GM18951 (cell line): ENCODE results near the gene ZDBF2.
"Not testable (repeated sequence)": the region's sequence is repeated elsewhere in the genome, so short reads cannot be mapped to it uniquely, and the experiment has no call there.

Source experiments
- POLR2A ChIP-seq: IDR thresholded peaks from 4 replicates; pipeline ENCODE4 v1.6.1; 2011; ENCODE audit warnings: mild to moderate bottlenecking; ENCODE audit not compliant: insufficient read length, insufficient read depth; ENCODE audit errors: extremely low read depth
- in situ Hi-C: fragments of 300-500 bp; cut with MboI; formaldehyde crosslinking; loops from one replicate; pipeline ENCODE4 v1.12.0; 2022; ENCODE audit warnings: low sequenced_read_pairs, mixed read lengths, inconsistent platforms; ENCODE audit not compliant: unreplicated experiment

Gene ZDBF2

GRCh38 chr2:206271065-206271464 is 3.4 kb upstream of the ZDBF2 start:
- no peak for TF ChIP-seq POLR2A
- in situ Hi-C loops, result no loop called here

- in situ Hi-C loops, result no loop called here
- no peak for TF ChIP-seq POLR2A
Observed at GRCh38 chr2:206273905-206274304, 558 bp upstream of the ZDBF2 start.

DNA sequence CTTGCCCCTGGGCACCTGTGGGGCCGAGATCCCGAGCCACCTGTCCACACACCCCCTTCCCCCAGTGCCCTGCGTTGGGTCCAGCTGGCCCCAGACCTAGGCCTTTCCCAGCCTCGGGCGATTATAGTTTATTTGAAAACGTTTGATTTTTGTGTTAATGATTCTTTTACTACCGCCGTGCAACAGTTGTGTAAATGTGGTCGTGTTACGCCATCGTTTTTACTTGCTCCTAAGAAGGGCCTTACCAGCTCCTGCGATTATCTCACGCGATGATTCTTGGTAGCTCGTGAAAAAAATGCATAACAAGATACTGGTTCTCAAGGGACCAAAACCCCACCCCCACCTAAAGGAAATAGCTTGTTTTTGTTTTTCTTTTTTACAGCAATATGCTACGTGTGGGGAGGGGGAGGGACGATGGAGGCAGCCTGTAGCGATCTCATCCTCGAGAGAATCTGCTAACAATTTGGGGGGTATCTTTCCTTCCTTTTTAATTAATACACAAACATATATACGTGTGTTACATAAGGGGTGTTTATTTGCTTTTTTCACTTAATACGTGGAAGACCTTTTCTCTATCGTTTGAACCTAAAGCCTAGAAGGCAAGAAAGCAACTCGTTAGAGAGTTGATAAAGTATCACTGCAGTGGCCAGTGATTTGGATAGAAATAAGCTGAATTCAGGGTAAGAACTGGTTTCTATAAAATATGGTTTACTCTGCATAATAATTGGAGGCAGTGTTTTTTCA is 1.0 kb downstream of the ZDBF2 start:
- no peak for TF ChIP-seq POLR2A

DNA sequence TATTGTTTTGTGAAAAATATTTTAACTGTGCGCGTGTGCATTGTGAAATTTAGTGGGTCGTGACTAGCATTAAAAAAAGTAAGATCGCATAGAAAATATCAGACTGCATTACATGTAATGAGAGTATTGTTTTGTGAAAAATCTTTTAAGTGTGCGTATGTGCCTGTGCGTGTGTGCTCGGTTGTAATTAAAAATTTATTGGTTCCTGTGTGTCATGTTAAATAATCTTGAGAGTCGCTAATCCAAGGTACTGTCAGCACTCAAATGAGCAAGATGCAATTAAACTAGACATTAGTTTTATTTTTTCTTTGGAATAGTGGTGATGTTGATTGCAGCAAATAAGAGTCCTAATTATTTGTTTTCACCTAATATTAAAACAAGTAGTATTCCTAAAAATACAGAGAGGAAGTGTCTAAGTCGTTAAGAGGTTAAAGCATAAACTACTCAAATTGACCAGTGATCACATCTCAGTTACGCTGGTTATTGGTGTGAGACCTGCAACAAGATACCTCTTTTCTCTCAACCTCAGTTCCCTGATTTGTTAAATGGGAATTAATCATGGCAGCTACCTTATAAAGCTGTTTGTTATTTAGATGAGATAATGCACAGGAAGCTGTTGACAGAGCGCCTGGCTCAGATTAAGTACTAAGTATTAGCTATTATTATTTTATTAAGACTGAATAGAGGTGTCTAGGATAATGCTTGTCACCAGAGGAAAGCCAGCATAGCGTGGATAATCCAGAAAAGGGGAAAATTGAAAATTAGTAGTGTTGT is 1.9 kb downstream of the ZDBF2 start:
- in situ Hi-C loops, result no loop called here
- no peak for TF ChIP-seq POLR2A

More for the DNA sequence above, 1.0 kb downstream of the ZDBF2 start:
- in situ Hi-C loops, result no loop called here

GRCh38 chr2:206277503-206277902 is 3.0 kb downstream of the ZDBF2 start:
- in situ Hi-C loops, result no loop called here
- TF ChIP-seq POLR2A, result no peak

DNA sequence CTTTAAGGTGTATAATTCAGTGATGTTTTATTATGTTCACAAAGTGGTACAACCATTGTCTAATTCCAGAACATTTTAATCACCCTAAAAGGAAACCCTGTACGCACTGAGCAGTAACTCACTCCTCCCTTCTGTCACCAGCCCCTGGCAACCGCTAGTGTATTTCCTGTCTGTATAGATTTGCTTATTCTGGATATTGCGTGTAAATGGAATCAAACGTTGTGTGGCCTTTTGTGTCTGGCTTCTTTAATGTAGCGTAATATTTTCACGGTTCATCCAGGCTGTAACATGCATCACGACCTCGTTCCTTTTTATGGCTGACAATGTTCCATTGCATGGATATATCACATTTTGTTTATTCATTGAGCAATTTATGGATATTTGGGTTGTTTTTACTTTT is 8.3 kb downstream of the ZDBF2 start:
- TF ChIP-seq POLR2A, result no peak
- in situ Hi-C loops, result no loop called here

GRCh38 chr2:206287197-206287596 is 12.7 kb downstream of the ZDBF2 start:
- in situ Hi-C loops, result no loop called here

DNA sequence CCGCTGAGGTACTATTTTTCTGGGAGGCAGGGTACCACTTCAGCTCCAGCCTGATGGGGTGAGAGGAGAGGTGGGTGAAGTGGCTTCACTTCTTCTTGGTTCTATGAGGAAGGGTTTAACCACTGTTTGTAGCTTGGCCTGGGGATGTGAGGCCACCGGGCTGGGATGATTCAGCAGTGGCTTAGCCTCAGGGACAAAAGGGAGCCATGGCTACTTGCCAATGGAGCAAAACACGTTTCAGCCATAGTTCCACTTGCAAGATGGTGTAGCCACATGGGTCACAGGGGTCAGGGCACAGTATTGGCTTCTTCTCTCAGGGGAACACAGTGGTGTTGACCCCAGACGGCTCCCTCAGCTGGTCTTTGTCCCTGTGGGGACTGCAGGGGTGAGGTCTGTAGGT is 14.9 kb downstream of the ZDBF2 start:
- in situ Hi-C loops, result no loop called here

More at GRCh38 chr2:206287197-206287596, 12.7 kb downstream of the ZDBF2 start:
- no peak for TF ChIP-seq POLR2A

GRCh38 chr2:206296128-206296527 is 21.7 kb downstream of the ZDBF2 start:
- in situ Hi-C loops, result no loop called here
- no peak for TF ChIP-seq POLR2A

More for the DNA sequence above, 14.9 kb downstream of the ZDBF2 start:
- no peak for TF ChIP-seq POLR2A

DNA sequence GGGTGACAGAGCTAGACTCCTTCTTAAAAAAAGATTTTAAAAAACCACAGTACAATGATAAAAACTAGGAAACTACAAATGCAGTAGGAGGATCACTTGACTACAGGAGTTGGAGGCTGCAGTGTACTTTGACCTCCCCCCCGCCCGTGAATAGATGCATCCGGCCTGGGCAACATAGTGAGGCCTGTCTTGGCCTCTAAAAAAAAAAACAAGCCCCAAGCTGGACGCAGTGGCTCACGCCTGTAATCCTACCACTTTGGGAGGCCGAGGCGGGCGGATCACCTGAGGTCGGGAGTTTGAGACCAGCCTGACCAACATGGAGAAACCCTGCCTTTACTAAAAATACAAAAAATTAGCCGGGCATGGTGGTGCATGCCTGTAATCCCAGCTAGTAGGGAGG is 25.1 kb downstream of the ZDBF2 start:
- in situ Hi-C loops, result not testable (repeated sequence)

DNA sequence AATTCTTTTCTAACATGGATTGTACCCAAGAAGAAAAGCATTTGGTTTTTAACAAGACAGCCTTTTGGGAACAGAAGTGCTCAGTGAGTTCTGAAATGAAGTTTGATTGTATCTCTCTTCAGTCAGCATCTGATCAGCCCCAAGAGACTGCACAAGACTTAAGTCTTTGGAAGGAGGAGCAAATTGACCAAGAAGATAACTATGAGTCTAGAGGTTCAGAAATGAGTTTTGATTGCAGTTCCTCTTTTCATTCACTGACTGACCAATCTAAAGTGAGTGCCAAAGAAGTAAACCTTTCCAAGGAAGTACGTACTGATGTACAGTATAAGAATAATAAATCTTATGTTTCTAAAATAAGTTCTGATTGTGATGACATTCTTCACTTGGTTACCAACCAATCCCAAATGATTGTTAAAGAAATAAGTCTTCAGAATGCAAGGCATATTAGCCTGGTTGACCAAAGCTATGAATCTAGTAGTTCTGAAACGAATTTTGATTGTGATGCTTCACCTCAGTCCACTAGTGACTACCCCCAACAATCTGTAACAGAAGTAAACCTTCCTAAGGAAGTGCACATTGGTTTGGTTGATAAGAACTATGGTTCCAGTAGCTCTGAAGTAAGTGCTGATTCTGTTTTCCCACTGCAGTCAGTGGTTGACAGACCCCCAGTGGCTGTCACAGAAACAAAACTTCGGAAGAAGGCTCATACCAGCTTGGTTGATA is 31.2 kb downstream of the ZDBF2 start:
- TF ChIP-seq POLR2A, result no peak
- in situ Hi-C loops, result no loop called here

DNA sequence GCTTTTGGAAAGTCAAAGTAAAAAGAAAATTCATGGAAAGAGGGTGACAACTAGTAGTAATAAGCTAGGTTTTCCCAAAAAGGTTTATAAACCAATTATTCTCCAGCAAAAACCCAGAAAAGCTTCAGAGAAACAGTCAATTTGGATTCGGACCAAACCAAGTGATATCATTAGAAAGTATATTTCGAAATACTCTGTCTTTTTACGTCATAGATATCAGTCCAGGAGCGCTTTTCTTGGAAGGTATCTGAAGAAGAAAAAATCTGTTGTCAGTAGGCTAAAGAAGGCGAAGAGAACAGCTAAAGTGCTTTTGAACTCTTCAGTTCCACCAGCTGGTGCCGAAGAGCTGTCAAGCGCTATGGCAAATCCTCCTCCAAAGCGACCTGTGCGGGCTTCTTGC is 36.6 kb downstream of the ZDBF2 start:
- no peak for TF ChIP-seq POLR2A
- in situ Hi-C loops, result no loop called here

GRCh38 chr2:206316141-206316540 is 41.7 kb downstream of the ZDBF2 start:
- TF ChIP-seq POLR2A, result no peak

DNA sequence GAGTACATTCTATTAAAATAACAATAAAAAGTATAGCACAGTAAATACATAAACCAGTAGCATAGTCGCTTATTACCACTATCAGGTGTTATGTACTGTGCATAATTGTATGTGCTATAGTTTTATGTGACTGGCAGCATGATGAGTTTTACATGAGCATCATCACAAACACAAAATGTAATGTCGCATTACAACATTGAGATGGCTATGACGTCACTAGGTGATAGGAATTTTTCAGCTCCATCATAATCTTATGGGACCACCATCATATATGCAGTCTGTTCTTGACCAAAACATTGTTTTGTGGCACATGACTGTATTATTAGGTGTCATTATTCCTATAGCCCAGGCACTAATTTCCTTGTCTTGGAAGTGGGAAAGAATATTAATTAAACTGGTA is 48.6 kb downstream of the ZDBF2 start:
- no peak for TF ChIP-seq POLR2A
- in situ Hi-C loops, result no loop called here

More at GRCh38 chr2:206316141-206316540, 41.7 kb downstream of the ZDBF2 start:
- in situ Hi-C loops, result no loop called here

GRCh38 chr2:206323486-206323885 is 49.0 kb downstream of the ZDBF2 start:
- no peak for TF ChIP-seq POLR2A
- in situ Hi-C loops, result no loop called here
